DLD1 (cell line): ENCODE data around the gene OVAAL.

Experiments
- in situ Hi-C: cut with HindIII; loops from 2 replicates; pipeline ENCODE4 v1.10.0; 2017; ENCODE audit warnings: low sequenced_read_pairs

OVAAL gene

DNA sequence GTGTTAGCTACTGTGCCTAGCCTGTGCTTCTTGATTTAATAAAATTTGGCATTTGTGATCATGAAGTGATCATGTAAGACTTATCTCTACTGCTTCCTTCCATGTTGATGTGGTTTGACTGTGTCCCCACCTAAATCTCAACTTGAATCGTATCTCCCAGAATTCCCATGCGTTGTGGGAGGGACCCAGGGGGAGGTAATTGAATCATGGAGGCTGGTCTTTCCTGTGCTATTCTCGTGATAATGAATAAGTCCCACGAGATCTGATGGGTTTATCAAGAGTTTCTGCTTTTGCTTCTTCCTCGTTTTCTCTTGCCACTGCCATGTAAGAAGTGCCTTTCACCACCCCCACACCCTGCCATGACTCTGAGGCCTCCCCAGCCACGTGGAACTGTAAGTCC lies at the start of gene OVAAL:
Gene OVAAL, plus strand, starts transcription at position 301 of the 400 bp plus-strand sequence.
- in situ Hi-C loops = no loop called here

DNA sequence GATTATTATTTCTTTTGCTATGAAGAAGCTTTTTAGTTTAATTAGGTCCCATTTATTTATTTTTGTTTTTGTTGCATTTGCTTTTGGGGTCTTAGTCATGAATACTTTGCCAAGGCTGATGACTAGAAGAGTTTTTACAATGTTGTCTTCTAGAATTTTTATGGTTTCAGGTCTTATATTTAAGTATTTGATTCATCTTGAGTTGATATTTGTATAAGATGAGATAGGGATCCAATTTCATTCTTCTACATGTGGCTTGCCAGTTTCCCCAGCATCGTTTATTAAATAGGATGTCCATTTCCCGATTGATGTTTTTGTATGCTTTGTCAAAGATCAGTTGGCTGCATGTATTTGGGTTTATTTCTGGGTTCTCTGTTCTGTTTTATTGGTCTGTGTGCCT lies 47.9 kb upstream of the OVAAL start:
- in situ Hi-C loops = loop anchor here (25.0 kb wide), 1 partner anchor 351 kb away; no protein-coding TSS in a partner anchor

DNA sequence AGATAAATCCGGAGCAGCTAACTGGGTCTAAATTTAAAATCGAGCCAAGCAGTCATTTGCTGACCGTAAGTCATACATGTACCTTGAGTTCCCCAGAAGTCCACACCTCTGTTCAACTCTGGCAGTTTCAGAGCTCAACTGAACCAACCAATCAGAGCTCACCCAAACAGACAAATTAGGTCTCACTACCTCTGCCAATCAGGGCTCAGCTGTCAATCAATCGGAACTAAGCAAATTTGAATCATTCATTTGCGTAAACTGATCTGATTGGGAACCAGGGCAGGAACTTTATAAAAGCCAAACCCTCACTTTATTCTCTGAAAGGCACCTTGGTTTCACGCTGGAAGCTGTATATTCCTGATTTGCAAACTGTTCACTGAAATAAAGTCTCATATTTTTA lies 45.2 kb upstream of the OVAAL start:
- in situ Hi-C loops = loop anchor here (25.0 kb wide), 1 partner anchor 349 kb away; no protein-coding TSS in a partner anchor

DNA sequence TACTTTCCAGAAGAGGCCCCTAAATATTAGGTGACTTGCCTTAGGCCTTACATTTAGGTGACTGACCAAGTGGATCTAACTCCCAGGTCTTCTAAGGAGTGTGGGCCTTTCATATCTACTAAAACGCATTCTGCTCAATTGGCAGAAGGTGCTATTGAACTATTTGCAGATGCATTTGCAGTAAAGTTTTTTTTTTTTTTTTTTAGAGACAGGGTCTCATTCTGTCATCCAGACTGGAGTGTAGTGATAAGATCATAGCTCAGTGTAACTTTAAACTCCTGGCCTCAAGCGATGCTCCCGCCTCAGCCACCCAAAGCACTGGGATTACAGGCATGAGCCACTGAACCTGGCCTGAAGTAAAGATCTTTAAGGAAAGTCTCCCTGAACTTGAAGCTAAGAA lies 43.4 kb upstream of the OVAAL start:
- in situ Hi-C loops = loop anchor here (25.0 kb wide), 1 partner anchor 347 kb away; no protein-coding TSS in a partner anchor

DNA sequence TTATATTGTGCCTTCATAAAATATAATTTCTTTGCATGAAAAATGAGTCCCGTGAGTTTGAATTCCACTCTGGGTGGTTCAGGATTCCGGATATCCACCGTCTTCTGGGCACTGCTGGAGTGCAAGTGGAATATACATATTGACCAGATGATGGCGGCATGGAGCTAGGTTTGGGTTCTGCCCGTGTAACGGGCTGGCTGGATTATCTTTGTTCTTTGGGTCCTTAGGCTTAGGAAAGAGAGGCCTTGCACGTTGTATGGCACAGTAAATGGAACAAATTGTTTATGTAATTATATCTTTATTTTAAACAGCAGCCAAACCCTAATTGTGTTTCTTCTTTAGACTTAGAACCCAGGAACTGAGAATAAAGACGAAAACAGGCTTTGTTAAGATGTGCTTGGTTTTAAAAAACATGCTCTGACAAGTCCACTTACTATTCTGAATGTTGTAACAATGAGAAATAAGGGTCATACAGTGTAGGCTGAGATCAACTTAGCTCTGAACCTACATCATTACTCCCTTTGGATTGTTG lies 42.8 kb upstream of the OVAAL start:
- in situ Hi-C loops = loop anchor here (25.0 kb wide), 1 partner anchor 346 kb away; no protein-coding TSS in a partner anchor

DNA sequence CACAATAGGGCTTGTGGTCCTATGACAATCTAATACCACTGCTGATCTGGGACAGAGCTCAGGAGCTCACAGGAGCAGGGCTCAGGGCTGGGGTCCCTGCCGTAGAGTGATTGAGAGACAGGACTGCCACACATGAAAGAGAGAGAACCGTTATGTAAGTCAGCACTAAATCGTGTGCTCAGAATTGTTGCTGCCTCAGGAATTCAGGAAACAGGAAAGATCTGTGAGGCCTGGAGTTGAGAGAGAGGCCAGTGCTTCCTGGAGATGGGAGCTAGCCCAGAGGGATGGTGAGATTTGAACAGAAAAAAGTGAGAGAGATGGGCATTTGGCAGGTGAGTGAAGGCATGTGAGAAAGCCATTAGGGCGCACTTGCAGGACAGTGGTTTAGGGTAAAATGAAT lies 38.9 kb upstream of the OVAAL start:
- in situ Hi-C loops = loop anchor here (25.0 kb wide), 1 partner anchor 342 kb away; no protein-coding TSS in a partner anchor

DNA sequence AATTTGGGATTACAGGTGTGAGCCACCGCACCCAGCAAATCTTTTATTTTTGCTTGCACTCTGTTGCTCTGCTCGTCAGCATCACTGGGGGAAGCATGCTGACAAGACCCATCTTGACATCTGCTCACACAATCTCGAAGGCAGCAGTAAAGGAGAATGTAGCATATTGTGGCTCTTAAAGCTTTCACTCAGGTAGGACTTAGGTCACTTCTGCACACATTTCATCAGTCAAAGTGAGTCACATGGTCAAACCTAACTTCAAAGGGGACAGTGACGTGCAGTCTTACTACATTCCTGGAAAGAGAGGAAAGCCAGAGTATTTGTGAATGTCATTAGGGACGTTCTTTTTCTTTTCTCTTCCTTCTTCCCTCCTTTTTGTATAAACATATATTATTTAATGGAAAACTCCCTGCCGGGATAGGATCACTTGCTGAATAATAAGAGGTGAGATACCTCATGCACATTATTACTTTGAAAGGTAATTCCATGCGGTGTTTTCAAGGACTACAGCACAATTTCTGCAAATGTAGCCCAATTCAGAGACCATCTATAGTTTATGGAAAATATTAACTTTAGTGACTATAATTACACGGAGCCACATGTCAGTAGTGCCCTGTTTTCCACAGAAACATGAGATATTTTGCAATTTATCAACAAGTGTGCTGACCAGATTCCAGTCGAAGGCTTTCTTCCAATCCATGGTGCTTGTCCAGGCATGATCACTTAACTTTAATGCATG lies 37.1 kb upstream of the OVAAL start:
- in situ Hi-C loops = loop anchor here (25.0 kb wide), 1 partner anchor 341 kb away; no protein-coding TSS in a partner anchor

DNA sequence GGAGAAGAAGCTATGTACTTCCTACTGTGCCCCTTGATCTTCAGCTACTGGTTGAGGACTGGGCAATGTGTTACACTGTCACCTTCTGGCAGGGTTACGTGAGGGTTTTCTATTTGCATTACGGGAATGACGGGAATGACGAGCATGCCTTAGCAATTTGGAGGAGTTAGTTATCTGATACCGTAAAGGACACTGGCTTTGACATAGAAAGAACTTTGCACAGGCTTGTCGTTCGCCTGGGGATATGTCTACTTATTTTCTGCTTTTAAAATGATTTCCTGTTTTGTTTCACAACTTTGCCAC lies 36.6 kb upstream of the OVAAL start:
- in situ Hi-C loops = loop anchor here (25.0 kb wide), 1 partner anchor 340 kb away; no protein-coding TSS in a partner anchor

DNA sequence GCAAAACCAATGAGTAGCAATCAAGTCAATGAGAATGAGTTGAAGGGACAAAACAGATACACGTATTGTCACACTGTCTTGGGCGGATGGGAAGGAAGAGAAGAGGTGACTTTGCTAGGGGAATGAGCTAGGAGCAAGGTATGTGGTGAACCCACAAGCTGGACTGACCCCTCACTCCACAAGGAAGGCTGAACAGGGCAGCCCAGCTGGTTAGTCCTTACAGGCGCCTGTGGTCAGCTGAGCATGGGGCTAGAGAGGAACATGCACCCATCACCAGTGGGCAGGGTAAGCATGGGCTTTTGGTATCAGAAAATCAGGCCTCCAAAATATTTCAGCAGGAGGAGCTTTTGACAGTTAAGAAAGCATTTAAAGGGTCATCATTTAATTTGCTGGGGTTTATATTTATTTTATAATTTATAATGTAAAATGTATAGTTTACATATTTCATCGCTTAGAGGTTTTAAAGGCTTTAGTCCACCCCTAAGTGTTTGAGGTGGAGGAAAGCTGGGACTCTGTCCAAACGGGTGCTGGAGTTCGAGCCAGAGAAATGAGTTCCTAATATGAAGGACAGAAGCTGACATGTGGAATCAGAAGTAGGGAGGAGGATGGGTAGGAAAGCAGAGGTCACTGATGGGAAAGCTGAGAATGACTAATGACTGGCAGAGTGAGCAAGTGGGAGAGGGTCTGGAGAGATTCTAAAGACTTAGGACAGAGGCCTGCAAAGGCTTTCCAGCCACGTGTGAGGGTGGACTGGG lies 34.4 kb upstream of the OVAAL start:
- in situ Hi-C loops = loop anchor here (25.0 kb wide), 1 partner anchor 338 kb away; no protein-coding TSS in a partner anchor

DNA sequence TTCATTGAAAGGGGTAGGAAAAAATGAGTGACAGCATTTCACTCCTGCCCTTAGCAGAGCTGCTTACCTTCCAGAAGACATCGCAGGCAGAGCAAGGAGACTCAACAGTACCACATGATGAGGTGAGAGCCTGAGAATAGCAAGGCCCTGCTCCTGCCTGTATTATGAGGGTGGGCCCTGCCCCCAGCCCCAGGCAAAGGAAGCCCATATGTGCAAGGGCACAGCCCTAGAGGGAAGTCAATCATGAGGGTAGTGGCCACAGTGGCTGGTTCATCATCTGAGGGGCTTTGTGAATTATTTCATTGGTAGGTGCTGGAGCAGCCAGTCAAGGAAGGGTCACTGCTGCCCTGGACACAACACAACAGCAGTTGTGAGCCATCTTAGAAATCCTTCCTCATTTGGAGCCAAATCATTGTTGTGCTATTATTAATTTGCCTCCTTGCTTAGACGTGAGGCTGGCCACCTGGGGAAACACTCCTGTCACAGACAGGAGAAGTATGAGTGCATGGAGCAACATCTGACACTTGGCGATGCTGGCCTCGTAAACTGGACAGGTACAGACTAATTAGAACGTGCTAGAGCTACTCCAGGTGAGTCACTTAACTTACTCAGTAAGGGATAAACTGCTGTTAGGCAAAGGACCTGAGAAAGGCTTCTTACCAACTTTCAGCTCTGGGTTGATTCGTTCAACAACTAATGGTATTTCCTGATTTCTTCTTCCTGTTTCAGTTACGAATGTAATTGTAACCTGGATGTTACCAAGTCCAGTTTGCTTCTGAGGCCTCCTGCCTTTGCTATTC lies 33.6 kb upstream of the OVAAL start:
- in situ Hi-C loops = loop anchor here (5.0 to 25.0 kb wide), 2 partner anchors 337 to 642 kb away; no protein-coding TSS in a partner anchor

DNA sequence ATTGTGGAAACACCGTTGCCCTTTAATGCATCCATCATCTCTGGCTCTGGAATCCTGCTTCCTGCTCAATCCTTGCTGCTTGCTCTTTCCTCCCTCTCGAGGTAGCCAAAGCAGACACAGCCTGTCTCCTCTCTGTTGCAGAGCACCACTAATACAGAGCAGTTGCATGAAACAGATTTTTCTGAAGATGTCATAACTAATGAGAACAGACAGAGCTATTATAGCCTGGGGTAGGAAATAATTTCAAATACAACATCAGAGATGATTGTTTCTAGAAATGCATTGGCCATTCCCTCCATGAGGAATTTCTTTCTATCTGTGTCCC lies 33.1 kb upstream of the OVAAL start:
- in situ Hi-C loops = loop anchor here (5.0 kb wide), 1 partner anchor 642 kb away; no protein-coding TSS in a partner anchor

DNA sequence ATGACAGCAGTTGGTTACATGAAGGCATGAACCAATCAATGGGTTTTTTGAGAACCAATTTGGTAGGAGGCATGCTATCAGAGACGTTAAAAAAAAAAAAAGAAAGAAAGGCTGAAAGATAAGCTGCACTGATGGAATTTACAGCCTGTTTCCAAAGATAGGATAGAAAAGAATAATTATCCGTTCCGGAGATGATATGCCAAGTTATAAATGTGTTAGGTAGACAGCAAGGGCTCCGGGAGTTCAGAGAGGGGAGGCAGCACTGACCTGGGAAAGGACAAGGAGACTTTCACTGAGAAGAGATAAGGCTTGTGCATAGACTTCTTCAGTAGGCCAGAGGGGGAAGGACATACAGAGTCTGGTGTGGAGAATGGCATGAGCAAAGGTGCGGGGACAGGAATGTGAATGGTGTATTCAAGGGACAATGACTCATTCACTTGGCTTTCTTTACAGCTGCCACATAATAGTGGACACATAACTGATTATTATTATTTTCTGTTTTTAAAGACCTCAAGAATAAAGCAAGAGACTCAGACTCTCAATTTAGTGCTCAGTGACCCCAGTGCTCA lies 31.6 kb upstream of the OVAAL start:
- in situ Hi-C loops = loop anchor here (5.0 kb wide), 1 partner anchor 640 kb away; no protein-coding TSS in a partner anchor

DNA sequence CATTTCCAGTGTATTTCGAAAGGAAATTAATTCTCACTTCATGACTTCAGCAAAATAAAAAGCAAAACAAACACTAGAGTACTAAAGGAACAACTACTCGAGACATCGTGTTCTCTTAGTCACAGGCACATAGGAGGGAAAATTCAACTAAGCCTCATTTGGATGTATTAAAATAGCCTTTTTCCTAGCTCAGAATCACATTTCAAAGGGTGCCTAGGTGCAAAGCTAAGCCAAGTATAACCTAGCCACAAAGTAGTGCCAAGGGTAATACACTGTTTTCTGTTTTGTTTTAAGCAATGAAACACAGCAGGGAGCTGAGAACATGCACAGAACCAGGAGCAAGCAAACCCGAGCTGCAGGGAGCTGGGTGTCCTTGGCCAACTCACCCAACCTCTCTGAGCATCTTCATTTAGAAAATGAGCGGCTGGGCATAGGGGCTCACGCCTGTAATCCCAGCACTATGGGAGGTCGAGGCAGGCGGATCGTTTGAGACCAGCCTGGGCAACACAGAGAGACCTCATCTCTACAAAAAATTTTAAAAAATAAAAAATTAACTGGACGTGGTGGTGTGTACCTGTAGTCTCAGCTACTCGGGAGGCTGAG lies 29.8 kb upstream of the OVAAL start:
- in situ Hi-C loops = loop anchor here (5.0 kb wide), 1 partner anchor 638 kb away; no protein-coding TSS in a partner anchor

DNA sequence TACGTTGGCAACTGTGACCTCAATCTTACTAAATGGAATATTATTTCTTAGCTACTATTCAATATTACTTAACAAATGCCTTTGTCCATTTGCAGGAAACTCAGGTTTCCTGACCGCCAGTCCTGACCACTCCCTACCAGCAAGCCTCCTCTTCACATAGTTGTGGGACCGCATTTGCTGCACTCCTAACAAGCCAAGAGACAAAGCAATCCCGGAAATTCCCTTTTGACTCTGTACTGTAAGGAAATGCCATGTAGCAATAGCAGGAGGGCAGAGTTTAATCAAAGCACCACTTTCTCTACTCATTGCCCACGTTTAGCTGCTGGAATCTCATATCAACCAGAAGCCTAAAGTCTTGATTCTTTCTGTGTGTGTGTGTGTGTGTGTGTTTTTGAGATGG lies 28.3 kb upstream of the OVAAL start:
- in situ Hi-C loops = no loop called here

DNA sequence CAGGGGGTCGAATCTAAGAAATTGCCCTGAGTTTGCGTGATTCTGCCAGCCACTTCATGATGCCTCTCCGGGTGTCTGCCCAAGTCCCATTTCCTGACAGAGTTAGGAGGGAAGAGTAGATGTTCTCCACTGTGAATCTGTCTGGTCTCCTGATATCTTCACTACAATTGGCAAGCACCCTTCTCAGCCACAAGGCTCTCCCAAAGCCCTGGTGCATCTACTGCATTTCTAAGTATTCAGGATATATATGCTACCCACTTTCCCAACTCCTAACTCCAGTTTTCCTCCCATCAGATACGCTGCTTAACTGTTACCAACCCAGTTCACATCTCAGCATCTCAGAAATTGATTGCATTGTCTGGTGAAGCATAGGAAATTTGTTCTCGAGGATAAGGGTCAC lies 25.9 kb upstream of the OVAAL start:
- in situ Hi-C loops = no loop called here

DNA sequence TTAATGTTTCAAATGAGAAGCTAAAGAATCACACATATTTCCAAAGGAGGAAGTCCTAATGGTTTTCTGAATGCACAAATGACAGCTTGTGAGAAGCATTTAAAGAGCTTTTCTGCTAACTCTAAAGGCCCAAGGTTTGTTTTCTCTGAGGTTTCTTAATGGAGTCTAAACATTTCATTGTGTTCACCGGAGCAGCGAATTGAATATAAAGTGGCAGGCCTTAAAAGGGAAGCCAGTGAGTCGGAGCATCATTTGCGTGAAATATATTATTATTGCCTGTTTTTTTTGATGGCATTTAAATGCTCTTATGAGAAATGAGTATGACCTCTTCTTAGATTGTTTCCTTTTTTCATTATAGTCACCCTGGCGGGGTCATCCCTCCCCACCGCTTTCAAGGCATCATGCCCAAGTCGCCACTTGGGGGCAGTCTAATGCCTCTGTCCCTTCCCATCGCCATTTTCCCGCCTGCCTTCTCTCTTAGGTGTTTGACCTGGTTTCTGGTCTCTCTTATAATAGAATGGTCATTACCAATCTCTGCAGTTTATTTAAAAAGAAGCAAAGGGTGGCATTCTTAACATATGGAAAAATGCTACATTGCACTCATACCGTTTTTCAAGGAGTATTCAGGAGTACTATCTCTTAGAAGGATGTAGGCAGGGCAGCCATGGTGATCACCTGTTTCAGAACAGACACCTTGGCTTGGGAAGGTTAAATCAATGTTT lies 25.3 kb upstream of the OVAAL start:
- in situ Hi-C loops = no loop called here

DNA sequence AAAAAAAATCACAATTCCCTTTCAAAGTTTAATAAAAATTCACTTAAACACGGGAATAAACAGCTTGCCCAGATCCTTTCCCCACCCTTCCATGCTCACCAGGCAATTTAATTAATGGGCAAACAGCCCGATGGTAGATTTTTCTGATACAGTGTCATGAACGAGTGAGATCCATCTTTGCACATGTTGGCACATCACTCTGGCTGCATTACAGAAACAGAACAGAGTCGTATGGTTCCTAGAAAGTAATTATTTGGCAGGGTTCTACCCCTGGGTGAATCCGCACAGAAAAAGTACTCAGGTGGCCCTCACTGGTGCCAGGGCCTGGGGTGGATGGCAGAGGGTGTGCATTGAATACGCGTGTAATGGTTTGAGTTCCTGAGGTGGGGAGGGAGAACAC lies 24.6 kb upstream of the OVAAL start:
- in situ Hi-C loops = no loop called here

DNA sequence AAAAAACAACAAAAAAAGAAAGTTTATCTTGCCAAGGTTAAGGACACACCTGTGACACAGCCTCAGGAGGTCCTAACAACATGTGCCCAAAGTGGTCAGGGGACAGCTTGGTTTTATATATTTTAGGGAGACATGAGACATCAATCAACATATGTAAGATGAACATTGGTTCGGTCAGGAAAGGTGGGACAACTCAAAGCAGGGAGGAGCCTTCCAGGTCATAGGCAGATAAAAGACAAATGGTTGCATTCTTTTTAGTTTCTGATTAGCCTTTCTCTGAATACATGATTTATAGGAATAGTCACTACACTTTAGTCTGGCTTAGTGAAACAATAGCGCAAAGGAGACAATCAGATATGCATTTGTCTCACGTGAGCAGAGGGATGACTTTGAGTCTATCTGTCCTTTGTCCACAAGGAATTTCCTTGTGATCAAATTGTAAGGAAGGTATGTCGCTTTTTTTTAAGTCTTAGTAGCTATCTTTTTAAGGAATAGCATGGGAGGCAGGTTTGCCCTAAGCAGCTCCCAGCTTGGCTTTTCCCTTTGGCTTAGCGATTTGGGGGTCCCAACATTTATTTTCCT lies 23.3 kb upstream of the OVAAL start:
- in situ Hi-C loops = no loop called here

DNA sequence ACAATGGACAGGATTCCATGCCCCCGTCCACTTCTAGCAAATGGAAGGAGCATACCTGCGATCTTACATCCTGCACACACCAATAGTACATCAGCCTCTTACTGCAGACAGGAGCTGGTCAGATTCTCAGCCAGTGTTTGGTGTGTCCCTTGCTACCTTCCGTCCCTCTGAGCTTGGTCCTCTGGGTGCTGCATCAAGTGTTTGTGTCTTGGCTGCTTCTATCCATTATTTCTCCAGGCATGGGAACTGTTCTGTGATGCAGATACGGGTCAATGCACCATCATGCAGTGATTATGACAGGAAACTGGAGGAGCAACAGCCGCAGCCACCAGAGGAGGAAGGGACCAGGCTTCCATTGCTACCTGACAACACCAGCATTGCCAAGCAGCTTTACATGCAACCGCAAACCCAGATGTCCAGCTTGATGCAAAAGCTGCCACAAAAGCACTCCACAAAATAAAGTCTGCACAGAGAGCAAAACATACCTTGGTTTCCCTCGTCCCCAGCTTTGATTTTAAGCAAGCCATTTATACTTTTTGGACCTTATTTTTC lies 21.9 kb upstream of the OVAAL start:
- in situ Hi-C loops = no loop called here
